Left lung (tissue), 10 donors: ENCODE data around the gene BACE1-AS. TPM values are rescaled to one million over a fixed set of nuclear protein-coding genes. Genes with fewer than 3 reads are reported as not detected.

Source experiments
- ATAC-seq: fragments of 200-7000 bp; cut with Tn5 transposase; one replicate; pipeline ENCODE4 v1.9.1; 2020; ENCODE audit warnings: moderate library complexity
- DNase-seq, 4 donors: peaks; one replicate each; pipeline ENCODE4 v3.0.0-alpha.2; 2013 to 2020
- H3K27ac ChIP-seq, 2 donors: fragments of 200-600 bp; sonication (generic) in 1 of 2; one replicate each; pipeline versions ENCODE4 v1.5.0 to v1.8.0; 2020 to 2021
- H3K27me3 ChIP-seq, 2 donors: fragments of 200-600 bp; sonication (generic) in 1 of 2; one replicate each; pipeline versions ENCODE4 v1.5.0 to v1.8.0; 2020 to 2021
- H3K36me3 ChIP-seq, 2 donors: fragments of 200-600 bp; sonication (generic) in 1 of 2; one replicate each; pipeline versions ENCODE4 v1.5.0 to v1.8.0; 2020 to 2021
- H3K4me1 ChIP-seq, 2 donors: fragments of 200-600 bp; one replicate each; pipeline ENCODE4 v1.8.0; 2021
- H3K4me3 ChIP-seq, 2 donors: fragments of 200-600 bp; sonication (generic) in 1 of 2; one replicate each; pipeline versions ENCODE4 v1.5.0 to v1.8.0; 2020 to 2021; ENCODE audit warnings: mild to moderate bottlenecking in 1 of 2
- H3K9me3 ChIP-seq, 2 donors: fragments of 200-600 bp; sonication (generic) in 1 of 2; one replicate each; pipeline versions ENCODE4 v1.5.0 to v1.8.0; 2020 to 2021
- intact Hi-C, 2 donors: fragments of 100-400 bp; cut with DNase I; formaldehyde crosslinking; loops; one replicate each; pipeline versions ENCODE4 v1.11.2 to v1.14.2; 2022
- polyA plus RNA-seq, 6 donors: library from polyadenylated mRNA; unstranded; fragments of 120-200 nt; gene quantifications; one replicate each; pipeline ENCODE4 v1.2.1, GENCODE V29; 2013; ENCODE audit not compliant: insufficient read length in 6 of 6
- total RNA-seq, 2 donors: library from RNA; stranded (reverse); fragmentation: NEBNext Ultra II Directional; extraction: Animal tissue kit (Norgen Biotek cat#: 25700); gene quantifications; one replicate each; pipeline ENCODE4 v1.2.1, GENCODE V29; 2021
- TF ChIP-seq, protein P1 (sequence below), 2 donors: fragments of 200-600 bp; sonication (generic) in 1 of 2; IDR thresholded peaks; one replicate each; pipeline versions ENCODE4 v1.5.0 to v1.8.0; 2021; ENCODE audit warnings: antibody characterized with exemption in 2 of 2
- donor health status: DM: no; HTN: yes; CAD: no.
- donor health status: DM: no; HTN: no; CAD: no.

Gene BACE1-AS
- total and polyA plus RNA-seq, 8 donors = 6.4 to 24.3 (median 21.6) TPM

- ATAC-seq = no peak
- no peak overlapping the region for H3K27ac ChIP-seq
- H3K4me3 ChIP-seq = no peak overlapping the region
- no peak for DNase-seq
- intact Hi-C loops = no loop called here
- H3K36me3 ChIP-seq = no peaks in the 10 kb centered on the region
- H3K9me3 ChIP-seq = no peaks in the 10 kb centered on the region
- TF ChIP-seq, protein P1, sequence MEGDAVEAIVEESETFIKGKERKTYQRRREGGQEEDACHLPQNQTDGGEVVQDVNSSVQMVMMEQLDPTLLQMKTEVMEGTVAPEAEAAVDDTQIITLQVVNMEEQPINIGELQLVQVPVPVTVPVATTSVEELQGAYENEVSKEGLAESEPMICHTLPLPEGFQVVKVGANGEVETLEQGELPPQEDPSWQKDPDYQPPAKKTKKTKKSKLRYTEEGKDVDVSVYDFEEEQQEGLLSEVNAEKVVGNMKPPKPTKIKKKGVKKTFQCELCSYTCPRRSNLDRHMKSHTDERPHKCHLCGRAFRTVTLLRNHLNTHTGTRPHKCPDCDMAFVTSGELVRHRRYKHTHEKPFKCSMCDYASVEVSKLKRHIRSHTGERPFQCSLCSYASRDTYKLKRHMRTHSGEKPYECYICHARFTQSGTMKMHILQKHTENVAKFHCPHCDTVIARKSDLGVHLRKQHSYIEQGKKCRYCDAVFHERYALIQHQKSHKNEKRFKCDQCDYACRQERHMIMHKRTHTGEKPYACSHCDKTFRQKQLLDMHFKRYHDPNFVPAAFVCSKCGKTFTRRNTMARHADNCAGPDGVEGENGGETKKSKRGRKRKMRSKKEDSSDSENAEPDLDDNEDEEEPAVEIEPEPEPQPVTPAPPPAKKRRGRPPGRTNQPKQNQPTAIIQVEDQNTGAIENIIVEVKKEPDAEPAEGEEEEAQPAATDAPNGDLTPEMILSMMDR (IDR thresholded peaks at IDR 0.05) = no peak
- H3K27me3 ChIP-seq = no peaks in the 10 kb centered on the region
- no peaks in the 10 kb centered on the region for H3K4me1 ChIP-seq
These were observed 11.1 kb downstream of the BACE1-AS start for GRCh38 chr11:117302228-117302627.

- H3K9me3 ChIP-seq = no peaks in the 10 kb centered on the region
- H3K4me1 ChIP-seq = no peaks in the 10 kb centered on the region
- intact Hi-C loops = no loop called here
- TF ChIP-seq, protein P1 (IDR thresholded peaks at IDR 0.05) = no peak
- ATAC-seq (no peak), DNase-seq (no peak)
- no peaks in the 10 kb centered on the region for H3K36me3 ChIP-seq
- H3K4me3 ChIP-seq = no peak overlapping the region
- H3K27me3 ChIP-seq = no peaks in the 10 kb centered on the region
- H3K27ac ChIP-seq = no peak overlapping the region
These were observed 12.0 kb downstream of the BACE1-AS start for GRCh38 chr11:117303101-117303500.

DNA sequence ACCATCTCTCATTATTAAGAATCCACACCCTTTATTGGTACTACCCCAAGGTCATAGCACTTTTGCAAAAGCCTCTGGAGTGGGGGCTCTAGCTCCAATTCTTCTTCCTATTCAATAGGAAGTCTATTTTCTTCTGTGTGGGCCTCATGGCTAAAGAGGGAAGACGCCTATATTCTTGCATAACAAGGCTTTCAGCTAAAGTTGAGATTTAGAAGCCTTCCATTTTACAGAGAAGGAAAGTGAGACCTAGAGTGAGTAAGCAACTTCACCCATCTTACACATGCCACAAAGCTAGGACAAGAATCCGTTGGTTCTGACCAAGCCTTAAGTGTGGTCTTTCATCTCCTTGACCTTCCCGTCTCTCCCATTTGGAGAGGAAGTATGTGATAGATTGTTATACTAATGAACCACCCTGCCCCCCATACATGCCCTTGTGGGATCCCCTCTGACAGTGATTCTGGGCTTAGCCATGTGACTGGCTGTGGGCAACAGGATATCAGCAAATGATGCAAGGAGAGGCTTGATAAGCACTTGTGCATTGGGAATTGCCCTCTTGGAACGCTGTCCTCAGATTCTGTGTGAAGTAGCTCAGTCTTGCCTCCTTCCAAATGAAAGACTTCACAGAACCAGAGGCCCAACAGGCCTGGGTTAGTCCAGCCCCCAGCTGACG, 12.6 kb downstream of the BACE1-AS start:
- Histone ChIP-seq H3K4me3 (no peak overlapping the region), H3K36me3 (no peaks in the 10 kb centered on the region), H3K9me3 (no peaks in the 10 kb centered on the region), H3K27me3 (no peaks in the 10 kb centered on the region), H3K4me1 (no peaks in the 10 kb centered on the region), H3K27ac (no peak overlapping the region)
- intact Hi-C loops = no loop called here
- ATAC-seq (no peak), DNase-seq (no peak)
- TF ChIP-seq, protein P1 (IDR thresholded peaks at IDR 0.05) = no peak

GRCh38 chr11:117305145-117305544, 14.0 kb downstream of the BACE1-AS start:
- ATAC-seq (no peak), DNase-seq (no peak)
- no peaks in the 10 kb centered on the region for H3K4me1 ChIP-seq
- no peaks in the 10 kb centered on the region for H3K36me3 ChIP-seq
- intact Hi-C loops = no loop called here
- no peak overlapping the region for H3K27ac ChIP-seq
- H3K9me3 ChIP-seq = no peaks in the 10 kb centered on the region
- TF ChIP-seq, protein P1 (IDR thresholded peaks at IDR 0.05) = no peak
- no peak overlapping the region for H3K4me3 ChIP-seq
- no peaks in the 10 kb centered on the region for H3K27me3 ChIP-seq

- H3K4me3 ChIP-seq = no peak overlapping the region
- ATAC-seq (no peak), DNase-seq (no peak)
- H3K27me3 ChIP-seq = no peaks in the 10 kb centered on the region
- no peak overlapping the region for H3K27ac ChIP-seq
- intact Hi-C loops = no loop called here
- peaks cover 0 to 21% of the 10 kb centered on the region in 2 donors for H3K4me1 ChIP-seq
- no peaks in the 10 kb centered on the region for H3K36me3 ChIP-seq
- no peaks in the 10 kb centered on the region for H3K9me3 ChIP-seq
- TF ChIP-seq, protein P1 (IDR thresholded peaks at IDR 0.05) = no peak
These were observed 18.2 kb downstream of the BACE1-AS start for GRCh38 chr11:117309310-117309709.
